H1 (cell line): Measurements from ENCODE around the gene NAP1L3. TPM values are rescaled to one million over a fixed set of nuclear protein-coding genes. Genes with fewer than 3 reads are reported as not detected.

ENCODE experiments used
- CTCF ChIA-PET: fragments of 300-600 bp; sonication (Branson Sonifier 250); formaldehyde crosslinking; loops from one replicate; lab custom pipeline; 2021; ENCODE audit not compliant: partially characterized antibody; lab: Charles Lee
- POLR2A ChIA-PET: fragments of 300-600 bp; sonication (Branson Sonifier 250); formaldehyde crosslinking; loops from one replicate; lab custom pipeline; 2021; ENCODE audit warnings: inconsistent platforms; ENCODE audit not compliant: partially characterized antibody; lab: Charles Lee
- DNase-seq, 2 experiments: peaks; one replicate each; pipeline versions ENCODE4 v3.0.0 to v3.0.0-alpha.2; 2010 to 2022; ENCODE audit warnings: low spot score in 2 of 2, low read depth in 1 of 2, mixed read lengths in 1 of 2
- FAIRE-seq: peaks from 2 replicates; lab custom pipeline; 2011; peaks lifted over from hg19 to GRCh38; lab: Jason Lieb, UNC
- H2AFZ ChIP-seq: 2 replicates; pipeline ENCODE4 v1.8.1; 2012; ENCODE audit warnings: low read length, inconsistent platforms
- H2AK5ac ChIP-seq: 2 replicates; pipeline ENCODE4 v1.6.1; 2013; ENCODE audit warnings: low read depth, low read length
- H2BK120ac ChIP-seq: replicated peaks from 2 replicates; pipeline ENCODE3; 2013; ENCODE audit warnings: low read depth, low read length, inconsistent platforms
- H2BK12ac ChIP-seq: 2 replicates; pipeline ENCODE4 v1.6.1; 2013; ENCODE audit warnings: low read depth, low read length
- H2BK15ac ChIP-seq: 2 replicates; pipeline ENCODE4 v1.6.1; 2013; ENCODE audit warnings: low read length
- H2BK20ac ChIP-seq: 2 replicates; pipeline ENCODE4 v1.6.1; 2013; ENCODE audit warnings: low read length
- H2BK5ac ChIP-seq: 2 replicates; pipeline ENCODE4 v1.6.1; 2013; ENCODE audit warnings: low read depth, low read length
- H3K14ac ChIP-seq: 2 replicates; pipeline ENCODE4 v1.6.1; 2013; ENCODE audit warnings: inconsistent platforms; ENCODE audit not compliant: insufficient read length
- H3K18ac ChIP-seq: 2 replicates; pipeline ENCODE4 v1.6.1; 2013; ENCODE audit warnings: low read length; ENCODE audit errors: extremely low read depth
- H3K23ac ChIP-seq: 2 replicates; pipeline ENCODE4 v1.6.1; 2013; ENCODE audit warnings: inconsistent platforms; ENCODE audit not compliant: insufficient read length
- H3K23me2 ChIP-seq: 2 replicates; pipeline ENCODE4 v1.6.1; 2013; ENCODE audit warnings: low read depth, low read length
- H3K27ac ChIP-seq: 2 replicates; pipeline ENCODE4 v1.6.1; 2011; ENCODE audit warnings: low read depth, low read length, inconsistent platforms
- H3K27me3 ChIP-seq, 4 experiments: replicated peaks in 1 of 4; 1 replicate in 1 of 4; 2 replicates in 3 of 4; pipeline versions ENCODE4 v1.6.1 to v1.8.1; 2011 to 2013; ENCODE audit warnings: low read length in 3 of 4, mild to moderate bottlenecking in 3 of 4, inconsistent platforms in 2 of 4, mixed read lengths in 2 of 4, moderate library complexity in 1 of 4; ENCODE audit not compliant: control insufficient read depth in 3 of 4, insufficient read depth in 3 of 4; ENCODE audit errors: extremely low read depth in 1 of 4
- H3K36me3 ChIP-seq, 4 experiments: 2 replicates each; pipeline versions ENCODE4 v1.6.1 to v1.8.1; 2011 to 2013; ENCODE audit warnings: mild to moderate bottlenecking in 4 of 4, low read length in 3 of 4, moderate library complexity in 2 of 4, control low read depth in 1 of 4, inconsistent platforms in 1 of 4; ENCODE audit not compliant: insufficient read depth in 4 of 4, control insufficient read depth in 2 of 4
- H3K4ac ChIP-seq: replicated peaks from 2 replicates; pipeline ENCODE3; 2013; ENCODE audit warnings: low read length, low read depth, mixed read lengths, inconsistent platforms; ENCODE audit not compliant: insufficient read length
- H3K4me1 ChIP-seq, 4 experiments: replicated peaks in 1 of 4; 1 replicate in 1 of 4; 2 replicates in 3 of 4; pipeline versions ENCODE4 v1.6.1 to v1.8.1; 2011 to 2013; ENCODE audit warnings: low read length in 3 of 4, inconsistent platforms in 2 of 4, mixed read lengths in 1 of 4; ENCODE audit not compliant: insufficient read depth in 4 of 4, control insufficient read depth in 3 of 4
- H3K4me2 ChIP-seq, 2 experiments: 2 replicates each; pipeline versions ENCODE4 v1.6.1 to v1.8.1; 2011 to 2013; ENCODE audit warnings: low read depth in 2 of 2, low read length in 2 of 2, control low read depth in 1 of 2, inconsistent platforms in 1 of 2, mild to moderate bottlenecking in 1 of 2; ENCODE audit not compliant: insufficient read depth in 1 of 2
- H3K4me3 ChIP-seq, 4 experiments: fragments of 200-600, 300-600 bp in 1 of 4; sonication (generic), shearing (Covaris generic), sonication (Bioruptor Twin) in 1 of 4; 2 replicates each; pipeline versions ENCODE4 v1.5.1 to v1.8.1; 2011 to 2016; ENCODE audit warnings: low read length in 4 of 4, low read depth in 3 of 4, control low read depth in 2 of 4, inconsistent platforms in 2 of 4, mild to moderate bottlenecking in 2 of 4, mixed read lengths in 1 of 4, moderate library complexity in 1 of 4; ENCODE audit not compliant: insufficient read depth in 2 of 4; ENCODE audit errors: extremely low read depth in 1 of 4
- H3K56ac ChIP-seq: replicated peaks from 2 replicates; pipeline ENCODE3; 2013; ENCODE audit warnings: low read depth, mild to moderate bottlenecking, mixed read lengths, low read length, inconsistent platforms; ENCODE audit not compliant: insufficient read length
- H3K79me1 ChIP-seq: 2 replicates; pipeline ENCODE4 v1.6.1; 2013; ENCODE audit warnings: low read depth, low read length, control low read depth
- H3K79me2 ChIP-seq, 2 experiments: 2 replicates each; pipeline versions ENCODE4 v1.6.1 to v1.8.1; 2012 to 2013; ENCODE audit warnings: low read length in 2 of 2, mild to moderate bottlenecking in 2 of 2, inconsistent platforms in 1 of 2; ENCODE audit not compliant: insufficient read depth in 2 of 2, control insufficient read depth in 1 of 2
- H3K9ac ChIP-seq, 4 experiments: replicated peaks in 1 of 4; 1 replicate in 1 of 4; 2 replicates in 3 of 4; pipeline versions ENCODE4 v1.6.1 to v1.8.1; 2011 to 2013; ENCODE audit warnings: low read depth in 3 of 4, low read length in 3 of 4, control low read depth in 2 of 4, mild to moderate bottlenecking in 2 of 4, moderate library complexity in 2 of 4, inconsistent platforms in 1 of 4; ENCODE audit errors: extremely low read depth in 1 of 4
- H3K9me3 ChIP-seq, 2 experiments: 2 replicates each; pipeline versions ENCODE4 v1.6.1 to v1.8.1; 2012 to 2013; ENCODE audit warnings: mild to moderate bottlenecking in 2 of 2, moderate library complexity in 2 of 2, control low read depth in 1 of 2, inconsistent platforms in 1 of 2, low read depth in 1 of 2, low read length in 1 of 2, mixed read lengths in 1 of 2; ENCODE audit not compliant: insufficient read depth in 2 of 2
- H4K20me1 ChIP-seq, 2 experiments: replicated peaks in 1 of 2; 2 replicates each; pipeline versions ENCODE3 to v1.8.1; 2011 to 2013; ENCODE audit warnings: inconsistent platforms in 2 of 2, low read length in 2 of 2, mild to moderate bottlenecking in 1 of 2; ENCODE audit not compliant: insufficient read depth in 2 of 2, control insufficient read depth in 1 of 2
- H4K5ac ChIP-seq: 2 replicates; pipeline ENCODE4 v1.6.1; 2013; ENCODE audit warnings: low read length, low read depth, mixed read lengths, inconsistent platforms; ENCODE audit not compliant: insufficient read length
- H4K8ac ChIP-seq: 2 replicates; pipeline ENCODE4 v1.8.0; 2013; ENCODE audit warnings: mild to moderate bottlenecking, moderate library complexity, low read length, inconsistent platforms; ENCODE audit not compliant: insufficient read depth; ENCODE audit errors: extremely low read depth
- H4K91ac ChIP-seq: replicated peaks from 2 replicates; pipeline ENCODE3; 2013; ENCODE audit warnings: low read length, mixed read lengths, inconsistent platforms; ENCODE audit not compliant: insufficient read length
- TAF7 ChIP-seq: optimal IDR thresholded peaks from 2 replicates; pipeline ENCODE3; 2011; ENCODE audit warnings: low read depth, mild to moderate bottlenecking, inconsistent platforms, low read length, moderate library complexity, borderline replicate concordance
- WGBS, 2 experiments: shearing (Covaris generic) in 1 of 2; methylation state at CpG; one replicate each; pipeline versions ENCODE4 v1.1.6 to v1.1.7; 2013 to 2015; ENCODE audit warnings: low lambda C conversion rate in 2 of 2, mixed read lengths in 2 of 2, inconsistent platforms in 1 of 2, low coverage in 1 of 2, missing lambda C conversion rate in 1 of 2; ENCODE audit not compliant: insufficient replicate concordance in 2 of 2, insufficient coverage in 1 of 2, insufficient read length in 1 of 2; ENCODE audit errors: extremely low coverage in 1 of 2, missing lambda C conversion rate in 1 of 2; 5-methylcytosine and 5-hydroxymethylcytosine counted together
- polyA plus RNA-seq, 7 experiments: library from polyadenylated mRNA; depleted of rRNA in 3 of 7; stranded (reverse) in 5 of 7; unstranded in 2 of 7; fragments of >200 nt in 5 of 7; fragments of 200-250 nt in 2 of 7; gene quantifications; 1 replicate in 5 of 7; 2 replicates in 1 of 7; 4 replicates in 1 of 7; pipeline versions ENCODE4 v1.2.1 to v1.2.3, GENCODE V29; 2011 to 2013; ENCODE audit warnings: missing spikeins in 2 of 7, mixed read lengths in 2 of 7
- total RNA-seq: library from RNA; stranded (reverse); fragmentation: NEBNext Ultra II Directional; extraction: Animal tissue kit (Norgen Biotek cat#: 25700); gene quantifications from 2 replicates; pipeline ENCODE4 v1.2.1, GENCODE V29; 2021

The NAP1L3 gene
- total and polyA plus RNA-seq, 2 of the 8 experiments (the other 6 are each of a cell fraction or from before 2014, with no cell fraction given): 17.3 to 58.8 TPM

GRCh38 chrX:93637591-93637990 lies 35.8 kb downstream of the NAP1L3 start:
- no peak overlapping the region for H3K4me3 ChIP-seq
- no peak overlapping the region for H3K18ac ChIP-seq
- no peak overlapping the region for H2BK15ac ChIP-seq
- H3K14ac ChIP-seq: no peak overlapping the region
- no peak overlapping the region; a peak in 1 of 4 replicates for H3K4me2 ChIP-seq
- no peak overlapping the region for H3K4ac ChIP-seq
- H3K56ac ChIP-seq: no peak overlapping the region
- H3K4me1 ChIP-seq: no peaks in the 10 kb centered on the region
- TF ChIP-seq TAF7: no peak
- TF ChIP-seq, all 59 proteins: peak for 0
- peaks cover 5 to 7% of the 10 kb centered on the region in 2 experiments; a peak in 3 of 4 replicates for H3K9me3 ChIP-seq
- H3K23me2 ChIP-seq: no peaks in the 10 kb centered on the region
- H3K27me3 ChIP-seq: no peaks in the 10 kb centered on the region
- no peak overlapping the region for H4K91ac ChIP-seq
- H2BK20ac ChIP-seq: no peak overlapping the region
- H3K36me3 ChIP-seq: no peaks in the 10 kb centered on the region
- no peak overlapping the region for H3K27ac ChIP-seq
- DNase-seq (peak in 1 of 2 experiments; percentile 5), FAIRE-seq (no peak)
- H4K5ac ChIP-seq: no peak overlapping the region
- H4K20me1 ChIP-seq: no peaks in the 10 kb centered on the region
- H4K8ac ChIP-seq: no peak overlapping the region
- WGBS, 2 experiments: 76% methylated on average over 2 of the region's 2 CpGs; no CpG with 5 or more reads in 1 of the 2 experiments
- H3K79me1 ChIP-seq: no peaks in the 10 kb centered on the region
- H2AK5ac ChIP-seq: no peak overlapping the region
- H2BK5ac ChIP-seq: peak overlapping the region; percentile 40; the same call in 1 of the 2 replicates
- no peak overlapping the region for H3K23ac ChIP-seq
- H2AFZ ChIP-seq: no peak overlapping the region
- ChIA-PET CTCF (no interaction called here), POLR2A (no interaction called here)
- H2BK12ac ChIP-seq: no peak overlapping the region
- no peaks in the 10 kb centered on the region for H3K79me2 ChIP-seq
- H3K9ac ChIP-seq: no peak overlapping the region
- no peak overlapping the region for H2BK120ac ChIP-seq

Other genes with a start within 250 kb of the NAP1L3 start
- gene FAM133A, start 628 bp upstream of the NAP1L3 start, total RNA-seq: 0.46 and 0.82 TPM in 2 replicates
- 0.11 and 0.26 TPM in 2 replicates for gene FAM133A, start 628 bp upstream of the NAP1L3 start, polyA plus RNA-seq (2011; rRNA removed)